PC-3 (cell line): ENCODE results near the gene PRPSAP2. TPM values are rescaled to one million over a fixed set of nuclear protein-coding genes. Genes with fewer than 3 reads are reported as not detected.

Experiments used
- ATAC-seq: fragments of 200-7000 bp; cut with Tn5 transposase; 2 replicates; pipeline ENCODE4 v1.9.1; 2020; ENCODE audit warnings: mild to moderate bottlenecking, moderate library complexity
- BruUV-seq: library from RNA; stranded (reverse); fragments of 400-500 nt; replicated peaks from 2 replicates; lab custom pipeline; 2021; lab: Mats Ljungman, UMichigan
- CTCF ChIA-PET: fragments of 300-600 bp; sonication (Branson Sonifier 250); formaldehyde crosslinking; loops from one replicate; lab custom pipeline; 2022; ENCODE audit warnings: antibody characterized with exemption; lab: Charles Lee
- POLR2A ChIA-PET: fragments of 300-600 bp; sonication (Branson Sonifier 250); formaldehyde crosslinking; loops from one replicate; lab custom pipeline; 2022; ENCODE audit warnings: antibody characterized with exemption; ENCODE audit not compliant: unreplicated experiment; lab: Charles Lee
- DNase-seq: peaks from one replicate; pipeline ENCODE4 v3.0.0-alpha.2; 2015
- H2AFZ ChIP-seq: fragments of 300-600 bp; sonication (generic); 2 replicates; pipeline ENCODE4 v1.6.0; 2016; ENCODE audit warnings: antibody characterized with exemption, low read length
- H3F3A ChIP-seq: fragments of 300-600 bp; sonication (generic); one replicate; pipeline ENCODE4 v1.6.0; 2017; ENCODE audit warnings: antibody characterized with exemption, low read length, control low read depth, mild to moderate bottlenecking; ENCODE audit not compliant: unreplicated experiment
- H3K27ac ChIP-seq: fragments of 300-600 bp; sonication (generic); 2 replicates; pipeline ENCODE4 v1.5.1; 2016; ENCODE audit warnings: mild to moderate bottlenecking, low read length
- H3K27me3 ChIP-seq: fragments of 300-600 bp; sonication (generic); 2 replicates; pipeline ENCODE4 v1.6.1; 2016; ENCODE audit warnings: low read length, mixed read lengths
- H3K36me3 ChIP-seq: fragments of 300-600 bp; sonication (generic); 2 replicates; pipeline ENCODE4 v1.6.1; 2016; ENCODE audit warnings: low read depth, mixed run types, low read length, mixed read lengths
- H3K4me1 ChIP-seq: fragments of 300-600 bp; sonication (generic); 2 replicates; pipeline ENCODE4 v1.5.1; 2016; ENCODE audit warnings: low read length; ENCODE audit not compliant: insufficient read depth
- H3K4me2 ChIP-seq: fragments of 300-600 bp; sonication (generic); 2 replicates; pipeline ENCODE4 v1.6.0; 2016; ENCODE audit warnings: low read length
- H3K4me3 ChIP-seq: fragments of 300-600 bp; sonication (generic); 2 replicates; pipeline ENCODE4 v1.5.1; 2016; ENCODE audit warnings: mild to moderate bottlenecking, low read length, mixed read lengths
- H3K79me2 ChIP-seq: fragments of 300-600 bp; sonication (generic); 2 replicates; pipeline ENCODE4 v1.6.1; 2017; ENCODE audit warnings: low read length, mixed read lengths
- H3K9ac ChIP-seq: fragments of 300-600 bp; sonication (generic); 2 replicates; pipeline ENCODE4 v1.6.0; 2016; ENCODE audit warnings: mild to moderate bottlenecking, low read length
- H3K9me2 ChIP-seq: fragments of 300-600 bp; sonication (generic); replicated peaks from 2 replicates; pipeline ENCODE4 v1.6.1; 2016; ENCODE audit warnings: mixed run types, low read length, mixed read lengths
- H3K9me3 ChIP-seq: fragments of 300-600 bp; sonication (generic); 2 replicates; pipeline ENCODE4 v1.6.1; 2016; ENCODE audit warnings: low read length, mixed read lengths
- H4K20me1 ChIP-seq: fragments of 300-600 bp; sonication (generic); 2 replicates; pipeline ENCODE4 v1.6.1; 2016; ENCODE audit warnings: low read length, mixed read lengths
- CTCF ChIP-seq: fragments of 300-600 bp; sonication (generic); conservative IDR thresholded peaks from 2 replicates; pipeline ENCODE4 v1.5.1; 2017; ENCODE audit warnings: antibody characterized with exemption, low read depth, mild to moderate bottlenecking, low read length
- EZH2 ChIP-seq: fragments of 300-600 bp; sonication (generic); IDR thresholded peaks from one replicate; pipeline ENCODE4 v1.6.1; 2017; ENCODE audit warnings: antibody characterized with exemption, mild to moderate bottlenecking, low read length; ENCODE audit not compliant: unreplicated experiment
- EZH2phosphoT487 ChIP-seq: fragments of 300-600 bp; sonication (generic); IDR thresholded peaks from 2 replicates; pipeline ENCODE4 v1.6.1; 2018; ENCODE audit warnings: mild to moderate bottlenecking, antibody characterized with exemption, low read length, borderline replicate concordance
- intact Hi-C: fragments of 100-400 bp; cut with micrococcal nuclease; formaldehyde crosslinking; loops from 2 replicates; pipeline ENCODE4 v1.9.0; 2023
- total RNA-seq: library from RNA; depleted of rRNA; stranded (reverse); fragments of >200 nt; gene quantifications from 2 replicates; pipeline ENCODE4 v1.2.3, GENCODE V29; 2014

The PRPSAP2 gene
- total RNA-seq, 1 experiment from 2014 or later: 81.3 TPM

- ChIA-PET POLR2A (no interaction called here), CTCF (interaction anchor here (0.5 to 0.7 kb wide), 2 partner anchors 9 to 24 kb away, joined by 3 to 5 read pairs; no protein-coding TSS in a partner anchor)
- ATAC-seq (peak; percentile 67), DNase-seq (peak; percentile 32)
- Histone ChIP-seq H3K79me2 (no peaks in the 10 kb centered on the region), H2AFZ (no peak within 1 kb of the TSS), H3K27ac (no peak within 1 kb of the TSS), H3K4me2 (no peak within 1 kb of the TSS), H3K9me3 (no peaks in the 10 kb centered on the region), H3K27me3 (peaks cover 6% of the 10 kb centered on the region; the same call in 1 of the 2 replicates), H3F3A (no peaks in the 10 kb centered on the region), H4K20me1 (no peaks in the 10 kb centered on the region), H3K4me3 (no peak within 1 kb of the TSS), H3K4me1 (no peaks in the 10 kb centered on the region), H3K36me3 (no peaks in the 10 kb centered on the region), H3K9ac (no peak within 1 kb of the TSS), H3K9me2 (no peaks in the 10 kb centered on the region)
- TF ChIP-seq CTCF (peak; percentile 54), EZH2phosphoT487 (no peak), EZH2 (no peak)
- intact Hi-C loops: no loop called here
- no TSS peak for BruUV-seq
These were observed 94.3 kb downstream of the PRPSAP2 start, which contains the start of gene SLC5A10 for GRCh38 chr17:18951941-18952842. Gene SLC5A10 (plus strand): TSS chr17:18952165. CDS start chr17:18952206, 41 bp downstream.

GRCh38 chr17:18953231-18953728 lies 95.3 kb downstream of the PRPSAP2 start:
- TF ChIP-seq EZH2phosphoT487 (no peak), EZH2 (no peak), CTCF (no peak)
- POLR2A ChIA-PET: no interaction called here
- ATAC-seq: no peak
- H3K9me2 ChIP-seq: no peaks in the 10 kb centered on the region
- BruUV-seq: no TSS peak
- intact Hi-C loops: no loop called here
- peaks cover 6% of the 10 kb centered on the region; the same call in 1 of the 2 replicates for H3K27me3 ChIP-seq
- no peaks in the 10 kb centered on the region for H3K36me3 ChIP-seq
- no peaks in the 10 kb centered on the region for H3K9me3 ChIP-seq
- H3K9ac ChIP-seq: no peak overlapping the region
- CTCF ChIA-PET: no interaction called here
- no peak overlapping the region for H3K4me3 ChIP-seq
- no peaks in the 10 kb centered on the region for H3K4me1 ChIP-seq
- H2AFZ ChIP-seq: no peak overlapping the region
- no peak overlapping the region for H3K4me2 ChIP-seq
- H3F3A ChIP-seq: no peaks in the 10 kb centered on the region
- no peak overlapping the region for H3K27ac ChIP-seq
- no peaks in the 10 kb centered on the region for H3K79me2 ChIP-seq
- DNase-seq: no peak
- no peaks in the 10 kb centered on the region for H4K20me1 ChIP-seq

- H3K36me3 ChIP-seq: no peaks in the 10 kb centered on the region
- no peak for ATAC-seq
- CTCF ChIA-PET: no interaction called here
These were observed 96.4 kb downstream of the PRPSAP2 start for GRCh38 chr17:18954321-18954720.

More at GRCh38 chr17:18954321-18954720, 96.4 kb downstream of the PRPSAP2 start:
- Histone ChIP-seq H3K79me2 (no peaks in the 10 kb centered on the region), H3K9ac (no peak overlapping the region), H3K9me2 (no peaks in the 10 kb centered on the region), H4K20me1 (no peaks in the 10 kb centered on the region), H3K4me1 (no peaks in the 10 kb centered on the region), H3K4me3 (no peak overlapping the region), H3F3A (no peaks in the 10 kb centered on the region), H2AFZ (no peak overlapping the region), H3K27me3 (peaks cover 6% of the 10 kb centered on the region; the same call in 1 of the 2 replicates), H3K27ac (no peak overlapping the region), H3K9me3 (no peaks in the 10 kb centered on the region), H3K4me2 (no peak overlapping the region)
- POLR2A ChIA-PET: no interaction called here
- no TSS peak for BruUV-seq
- DNase-seq: no peak
- TF ChIP-seq CTCF: no peak
- TF ChIP-seq EZH2: no peak
- no peak for TF ChIP-seq EZH2phosphoT487
- intact Hi-C loops: no loop called here
